AG10803 (cell line): Measurements from ENCODE around the gene MYOM3.

Experiments used
- DNase-seq: peaks from one replicate; pipeline ENCODE4 v3.0.0; 2010; ENCODE audit warnings: low read depth
- H3K4me3 ChIP-seq: 2 replicates; pipeline ENCODE4 v1.5.1; 2011; ENCODE audit warnings: mild to moderate bottlenecking, low read length, control low read depth
- TF ChIP-seq, protein P1 (sequence below): conservative IDR thresholded peaks from 2 replicates; pipeline ENCODE4 v1.5.1; 2011; ENCODE audit warnings: mild to moderate bottlenecking, low read length, control low read depth, inconsistent platforms

Gene MYOM3

DNA sequence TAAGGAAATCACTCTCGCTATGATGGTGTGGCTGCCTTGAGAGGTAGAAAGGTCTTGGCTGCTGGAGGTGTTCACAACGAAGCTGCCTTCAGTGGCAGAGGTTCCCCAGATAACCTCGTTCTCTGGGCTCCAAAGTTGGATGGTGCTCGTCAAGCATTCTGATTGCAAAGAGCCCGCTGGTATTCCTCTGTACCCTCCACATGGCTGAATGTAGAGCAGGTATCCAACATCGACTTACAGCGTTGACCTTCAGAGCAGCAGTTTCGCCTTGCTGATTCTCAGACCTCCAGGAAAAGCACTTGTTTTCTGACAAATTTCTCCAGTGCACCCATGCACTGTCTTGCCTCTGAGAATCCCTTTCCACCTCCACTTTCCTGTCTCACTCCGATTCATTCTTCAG is 35.3 kb upstream of the MYOM3 start:
- H3K4me3 ChIP-seq: no peak overlapping the region
- TF ChIP-seq, protein P1, sequence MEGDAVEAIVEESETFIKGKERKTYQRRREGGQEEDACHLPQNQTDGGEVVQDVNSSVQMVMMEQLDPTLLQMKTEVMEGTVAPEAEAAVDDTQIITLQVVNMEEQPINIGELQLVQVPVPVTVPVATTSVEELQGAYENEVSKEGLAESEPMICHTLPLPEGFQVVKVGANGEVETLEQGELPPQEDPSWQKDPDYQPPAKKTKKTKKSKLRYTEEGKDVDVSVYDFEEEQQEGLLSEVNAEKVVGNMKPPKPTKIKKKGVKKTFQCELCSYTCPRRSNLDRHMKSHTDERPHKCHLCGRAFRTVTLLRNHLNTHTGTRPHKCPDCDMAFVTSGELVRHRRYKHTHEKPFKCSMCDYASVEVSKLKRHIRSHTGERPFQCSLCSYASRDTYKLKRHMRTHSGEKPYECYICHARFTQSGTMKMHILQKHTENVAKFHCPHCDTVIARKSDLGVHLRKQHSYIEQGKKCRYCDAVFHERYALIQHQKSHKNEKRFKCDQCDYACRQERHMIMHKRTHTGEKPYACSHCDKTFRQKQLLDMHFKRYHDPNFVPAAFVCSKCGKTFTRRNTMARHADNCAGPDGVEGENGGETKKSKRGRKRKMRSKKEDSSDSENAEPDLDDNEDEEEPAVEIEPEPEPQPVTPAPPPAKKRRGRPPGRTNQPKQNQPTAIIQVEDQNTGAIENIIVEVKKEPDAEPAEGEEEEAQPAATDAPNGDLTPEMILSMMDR: no peak
- no peak for DNase-seq

DNA sequence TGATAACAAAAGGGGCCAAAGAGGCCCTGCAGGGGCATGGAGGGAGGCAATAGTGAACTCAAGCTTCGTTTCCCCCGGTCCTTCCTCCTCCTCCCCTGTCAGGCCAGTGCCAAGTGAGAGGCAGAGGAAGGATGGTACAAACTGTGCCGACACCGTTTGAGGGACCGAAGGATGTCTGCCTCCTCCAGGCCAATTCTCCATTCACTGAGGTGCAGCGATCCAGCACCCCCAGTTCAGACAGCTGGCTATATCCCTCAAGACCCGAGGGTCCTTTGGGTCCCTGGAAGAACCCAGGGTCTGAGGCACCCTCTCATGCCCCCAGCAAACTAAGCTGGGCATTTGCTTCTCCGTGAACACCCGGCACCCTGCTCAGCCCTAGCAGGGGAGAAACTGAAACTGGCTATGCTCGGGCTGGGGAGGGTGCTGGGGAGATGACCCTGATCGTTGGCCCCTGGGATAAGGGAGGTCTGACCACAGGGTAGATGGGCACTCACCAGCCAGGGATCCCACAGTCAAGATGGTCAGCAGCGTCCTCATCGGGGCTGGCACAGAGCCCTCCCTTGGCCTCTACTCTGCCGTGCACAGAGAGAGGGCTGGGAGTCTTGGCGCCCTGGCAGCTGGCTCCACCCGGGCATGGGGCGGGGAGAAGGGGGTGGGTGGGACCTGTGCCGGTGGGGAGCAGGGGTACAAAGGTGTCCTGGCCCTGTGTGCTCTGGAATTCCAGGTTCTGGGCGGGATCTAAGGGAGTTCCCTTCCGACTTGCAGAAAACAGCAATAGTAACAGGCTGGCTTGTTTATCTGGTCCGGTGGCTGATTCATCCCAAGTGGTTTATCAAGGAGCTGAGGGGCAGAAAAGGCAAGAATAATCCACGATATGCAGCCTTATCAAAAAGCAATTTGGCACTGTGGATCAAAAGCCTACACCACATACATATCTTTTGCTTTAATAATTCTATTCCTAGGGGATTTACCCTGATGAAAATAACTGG is 30.9 kb upstream of the MYOM3 start, which contains the start of gene IL22RA1:
TSS of gene IL22RA1 (minus strand) at position 595 of the 989 bp plus-strand sequence. CDS start at position 537, 58 bp downstream.
- peak within 1 kb of the TSS; percentile 72 for H3K4me3 ChIP-seq
- DNase-seq: peak; percentile 14
- TF ChIP-seq, protein P1: 0 out of 2 replicates have a peak, but pooled peaks have one; percentile 9

DNA sequence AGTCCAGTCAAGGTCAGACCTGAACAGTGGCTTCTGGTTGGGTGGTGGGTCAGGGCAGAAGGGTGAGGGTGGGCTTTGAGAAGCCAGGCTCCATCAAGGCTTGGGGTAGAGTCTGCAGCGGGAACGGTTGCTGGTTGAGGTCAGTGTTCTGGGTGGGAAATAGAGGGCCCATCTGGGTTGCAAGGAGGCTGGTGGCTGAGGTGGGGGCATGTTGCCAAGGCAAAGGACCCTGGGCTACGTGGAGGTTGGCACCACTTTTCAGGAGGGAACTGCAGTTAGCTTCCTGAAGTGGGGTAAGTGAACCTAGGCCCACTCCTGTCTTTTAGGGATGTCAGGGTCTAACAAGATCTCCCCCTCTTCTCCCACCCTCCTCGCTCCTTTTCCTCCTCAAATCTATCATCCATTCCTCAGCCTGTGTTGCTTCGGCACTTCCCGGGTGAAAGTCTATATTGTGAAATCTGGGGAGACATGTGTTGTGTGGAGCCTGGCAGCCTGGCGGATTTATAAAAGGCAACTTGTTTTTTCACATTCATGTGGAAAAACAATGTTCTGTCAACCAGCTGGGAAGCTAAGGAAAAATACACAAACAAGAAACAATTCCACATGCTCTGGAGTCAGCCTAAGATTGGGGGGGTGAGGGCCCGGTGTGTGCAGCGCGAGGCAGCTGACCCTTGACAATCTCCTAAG is 29.5 kb upstream of the MYOM3 start:
- H3K4me3 ChIP-seq: no peak overlapping the region
- TF ChIP-seq, protein P1: no peak
- DNase-seq: peak; percentile 39

DNA sequence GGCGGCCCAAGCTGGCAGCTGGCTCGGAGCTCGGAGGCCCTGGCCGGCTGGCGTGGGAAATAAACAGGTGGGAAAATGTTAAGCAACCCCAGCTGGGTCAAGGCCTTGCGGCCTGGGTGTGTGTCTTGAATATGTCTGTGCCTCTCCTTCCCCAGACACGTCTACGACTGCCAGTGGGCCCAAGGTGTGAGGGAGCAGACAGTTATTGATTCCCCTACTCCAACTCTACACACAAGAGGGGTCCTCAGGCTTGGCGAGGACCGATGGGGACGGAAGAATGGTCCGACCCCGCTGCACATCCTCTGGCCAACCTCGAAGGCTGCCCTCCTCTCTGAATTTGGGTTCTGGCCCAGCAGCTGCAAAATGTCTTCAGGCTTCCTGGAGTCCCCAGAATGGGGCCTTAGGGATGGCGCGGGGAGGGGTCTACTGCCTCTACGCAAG is 28.8 kb upstream of the MYOM3 start:
- TF ChIP-seq, protein P1: no peak
- no peak overlapping the region for H3K4me3 ChIP-seq
- no peak for DNase-seq

DNA sequence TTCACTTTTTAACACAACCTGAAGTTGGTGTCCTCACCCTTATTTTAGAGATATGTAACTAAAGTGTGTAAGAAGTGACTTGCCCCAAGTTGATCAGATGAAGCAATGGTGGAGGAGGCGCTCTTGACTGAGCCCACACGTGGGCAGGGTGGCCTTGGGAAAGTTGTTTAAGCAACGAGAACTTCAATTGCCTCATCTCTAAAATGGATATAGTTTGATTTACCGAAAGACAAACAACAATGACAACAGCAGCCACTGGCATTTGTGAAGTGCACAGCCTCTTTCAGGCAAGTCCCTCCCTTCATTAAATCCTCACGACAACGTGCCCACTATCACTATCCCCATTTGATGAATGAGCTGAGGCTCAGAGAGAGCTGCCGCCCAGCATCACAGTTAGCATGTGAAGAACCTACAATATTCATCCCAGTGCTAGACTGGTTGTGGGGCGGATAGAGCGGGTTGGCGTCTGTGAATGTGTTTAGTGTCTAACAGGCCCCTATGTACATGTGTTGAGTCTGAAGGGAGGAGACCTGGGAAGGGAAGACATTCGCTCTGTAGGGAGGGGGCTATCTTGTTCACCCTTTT is 28.0 kb upstream of the MYOM3 start:
- no peak for DNase-seq
- TF ChIP-seq, protein P1: no peak
- no peak overlapping the region for H3K4me3 ChIP-seq

DNA sequence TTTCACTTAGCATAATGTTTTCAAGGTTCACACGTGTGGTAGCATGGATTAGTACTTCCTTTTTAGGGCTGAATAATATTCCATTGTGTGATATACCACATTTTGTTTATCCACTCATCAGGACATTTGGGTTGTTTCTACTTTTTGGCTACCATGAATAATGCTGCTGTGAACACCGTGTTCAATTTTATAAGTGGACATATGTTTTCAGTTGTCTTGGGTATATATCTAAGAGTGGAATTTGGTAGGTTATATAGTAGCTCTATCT is 27.2 kb upstream of the MYOM3 start:
- H3K4me3 ChIP-seq: no peak overlapping the region
- TF ChIP-seq, protein P1: no peak
- DNase-seq: no peak
